HG03442 (cell line): ENCODE data around the gene TP73.
"Not testable (repeated sequence)": the region's sequence is repeated elsewhere in the genome, so short reads cannot be mapped to it uniquely, and the experiment has no call there.

Experiments used
- ATAC-seq: cut with Tn5 transposase; IDR thresholded peaks from one replicate; pipeline ENCODE4 v1.9.1; 2021; ENCODE audit warnings: mild to moderate bottlenecking, moderate library complexity; ENCODE audit not compliant: unreplicated experiment

The TP73 gene

DNA sequence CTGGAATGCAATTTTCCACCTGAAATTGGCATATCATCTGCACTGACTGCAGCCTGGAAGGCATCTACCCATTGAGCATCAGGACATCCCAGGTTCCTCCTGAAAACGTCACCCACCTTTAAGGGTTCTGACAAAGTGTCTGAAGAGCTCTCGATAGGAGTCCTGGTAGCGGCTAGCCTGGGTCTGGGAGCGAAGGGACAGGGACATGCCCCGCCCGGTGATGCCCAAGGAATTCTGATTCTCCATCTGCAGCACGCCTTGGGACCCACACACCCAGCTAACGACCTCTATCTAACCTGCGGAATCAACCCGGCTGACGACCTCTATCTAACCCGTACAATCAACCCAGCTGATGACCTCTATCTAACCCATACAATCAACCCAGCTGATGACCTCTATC is 86.6 kb downstream of the TP73 start:
- no peak for ATAC-seq

DNA sequence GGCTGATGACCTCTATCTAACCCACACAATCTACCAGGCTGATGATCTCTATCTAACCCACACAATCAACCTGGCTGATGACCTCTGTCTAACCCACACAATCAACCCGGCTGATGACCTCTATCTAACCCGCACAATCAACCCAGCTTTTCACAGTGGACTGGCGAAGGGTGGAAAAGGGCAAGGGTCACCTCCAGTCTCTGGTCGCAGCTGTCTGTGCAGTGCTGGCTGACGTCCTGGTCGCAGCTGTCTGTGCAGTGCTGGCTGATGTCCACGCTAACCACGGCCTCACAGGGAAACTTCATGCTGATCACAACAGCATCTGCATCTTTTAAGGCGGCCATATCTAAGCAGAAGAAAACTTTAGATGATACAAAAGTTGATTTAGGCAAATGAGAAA is 87.7 kb downstream of the TP73 start:
- no peak for ATAC-seq

GRCh38 chr1:3740752-3741151 is 88.4 kb downstream of the TP73 start:
- ATAC-seq, result no peak

GRCh38 chr1:3741566-3742438 is 89.5 kb downstream of the TP73 start:
- ATAC-seq, result no peak

DNA sequence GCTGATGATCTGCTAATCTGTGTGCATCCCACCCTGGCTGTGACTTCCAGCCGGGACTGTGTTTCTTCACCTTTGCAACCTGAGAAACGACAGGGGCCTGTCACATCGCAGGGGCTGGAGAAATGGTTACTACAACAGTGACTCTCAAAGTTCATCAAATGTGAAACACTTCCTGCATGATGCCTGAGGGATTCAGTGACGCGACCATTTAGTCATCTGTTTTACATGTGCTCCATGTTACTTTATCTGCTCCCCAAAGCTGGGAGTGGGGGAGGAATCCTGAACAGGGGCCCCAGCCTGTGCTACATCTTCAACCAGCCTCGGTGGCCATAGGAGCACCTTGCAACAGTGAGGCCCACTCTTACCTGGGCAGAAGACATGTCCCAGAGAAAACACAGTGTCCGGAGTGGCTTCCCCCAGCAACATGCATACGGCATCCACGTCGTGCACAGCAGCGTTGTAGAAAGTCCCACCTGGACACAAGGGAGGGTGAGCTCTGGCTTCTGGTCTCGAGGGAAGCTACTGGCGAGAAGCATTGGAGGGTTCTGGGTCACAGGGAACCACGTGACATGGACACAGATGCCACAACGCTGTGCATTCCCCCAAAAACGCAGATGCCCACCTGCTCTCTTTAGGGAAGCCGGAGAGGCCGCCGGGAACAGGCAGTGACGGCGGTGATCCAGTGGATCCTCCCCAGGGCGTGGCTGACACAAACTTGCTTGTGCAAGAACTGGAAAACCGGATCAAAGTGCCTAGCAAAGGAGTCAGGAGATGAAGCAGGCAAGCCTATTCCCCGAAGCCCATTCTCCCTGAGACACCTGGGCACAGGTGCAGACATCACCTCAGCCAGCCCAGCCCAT is 90.4 kb downstream of the TP73 start:
- no peak for ATAC-seq

DNA sequence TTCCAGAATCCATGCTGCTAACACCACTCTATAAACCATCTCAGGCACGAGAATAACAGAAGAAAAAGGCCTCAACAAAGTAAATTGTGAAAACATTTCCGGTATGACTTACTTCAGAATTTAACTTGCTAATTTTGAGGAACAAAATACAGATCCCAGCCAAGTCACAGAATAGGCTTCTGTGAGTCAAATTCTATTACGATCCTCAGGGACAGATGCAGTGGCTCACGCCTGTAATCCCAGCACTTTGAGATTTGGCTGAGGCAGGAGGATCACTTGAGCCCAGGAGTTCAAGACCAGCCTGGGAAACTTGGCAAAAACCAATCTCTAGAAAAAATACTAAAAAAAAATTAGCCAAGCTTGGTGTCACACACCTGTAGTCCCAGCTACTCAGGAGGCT is 91.1 kb downstream of the TP73 start:
- no peak for ATAC-seq

- ATAC-seq, result no peak
These were observed 91.5 kb downstream of the TP73 start for GRCh38 chr1:3743826-3744225.

DNA sequence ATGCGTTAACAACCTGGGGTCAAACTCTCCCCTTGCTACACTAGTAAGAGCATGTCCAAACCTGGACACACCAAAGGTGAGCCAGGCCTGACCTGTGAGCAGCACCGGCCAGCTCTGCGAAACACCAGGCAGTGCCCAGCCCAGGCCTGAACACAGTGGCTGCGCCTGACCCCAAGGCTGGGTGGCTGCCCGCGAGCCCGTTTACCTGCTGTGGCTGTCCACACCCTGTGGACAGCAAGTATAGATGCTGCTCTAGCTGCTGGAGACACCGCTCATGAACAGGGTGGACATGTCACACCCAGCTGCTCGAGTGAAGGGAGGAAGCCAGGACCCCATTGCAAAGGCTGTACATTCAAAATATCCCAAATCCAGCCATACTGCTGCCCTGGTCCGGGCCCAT is 92.3 kb downstream of the TP73 start:
- no peak for ATAC-seq

DNA sequence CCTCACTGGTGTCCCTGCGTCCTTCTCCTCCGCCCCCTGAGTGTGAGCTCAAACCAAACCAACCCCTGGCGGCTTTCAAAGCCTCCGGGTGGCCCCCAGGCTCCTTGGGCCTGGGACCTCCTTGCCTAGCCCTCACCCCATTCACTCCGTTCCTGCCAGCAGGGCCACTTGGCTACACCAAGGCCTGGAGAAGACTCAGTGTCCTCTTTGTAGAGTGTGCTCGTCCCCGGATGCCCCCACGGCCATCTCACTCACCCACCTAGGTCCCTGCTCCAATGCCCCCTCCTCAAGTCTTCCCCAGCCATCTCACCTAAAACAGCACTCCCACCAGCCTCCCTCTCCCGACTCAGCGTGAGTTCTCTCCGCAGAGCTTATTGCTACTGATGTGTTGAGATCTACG is 92.8 kb downstream of the TP73 start:
- ATAC-seq, result no peak

DNA sequence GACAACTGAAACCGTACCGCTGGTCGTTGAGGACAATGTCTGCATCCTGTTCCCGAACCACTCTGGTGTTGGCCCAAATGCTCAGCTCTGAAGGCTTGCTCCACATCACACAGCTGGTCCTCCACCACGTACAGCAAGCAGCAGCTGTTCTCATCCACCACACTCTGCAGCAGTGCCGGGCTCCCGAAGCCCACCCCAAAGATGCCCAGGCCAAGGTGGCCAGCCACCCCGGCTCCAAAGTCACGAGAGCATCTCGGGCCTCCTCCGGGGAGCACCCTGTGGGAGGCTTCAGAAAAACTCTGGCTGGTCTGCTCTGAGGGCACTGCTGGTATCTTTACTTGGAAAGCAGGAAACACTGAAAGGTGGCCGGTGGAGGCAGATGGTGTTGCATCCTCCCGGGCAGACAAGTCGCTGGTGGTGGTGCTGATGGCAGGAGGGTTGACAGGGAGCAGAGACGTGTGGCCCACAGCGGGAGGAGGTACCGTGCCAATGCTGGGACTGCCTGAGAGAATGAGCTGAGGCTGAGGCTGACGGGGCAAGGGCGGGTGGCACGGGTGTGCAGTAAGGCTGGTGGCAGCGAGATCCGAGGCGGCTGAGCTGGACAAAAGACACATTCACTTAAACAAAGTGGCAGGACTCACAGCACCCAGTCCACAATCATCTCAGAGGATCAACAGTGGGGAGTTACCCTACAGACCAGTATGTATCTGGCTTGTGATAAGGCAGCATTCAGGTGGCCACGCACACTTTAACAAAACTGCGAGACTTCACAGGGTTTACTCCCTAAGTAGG is 93.5 kb downstream of the TP73 start:
- ATAC-seq, result no peak

DNA sequence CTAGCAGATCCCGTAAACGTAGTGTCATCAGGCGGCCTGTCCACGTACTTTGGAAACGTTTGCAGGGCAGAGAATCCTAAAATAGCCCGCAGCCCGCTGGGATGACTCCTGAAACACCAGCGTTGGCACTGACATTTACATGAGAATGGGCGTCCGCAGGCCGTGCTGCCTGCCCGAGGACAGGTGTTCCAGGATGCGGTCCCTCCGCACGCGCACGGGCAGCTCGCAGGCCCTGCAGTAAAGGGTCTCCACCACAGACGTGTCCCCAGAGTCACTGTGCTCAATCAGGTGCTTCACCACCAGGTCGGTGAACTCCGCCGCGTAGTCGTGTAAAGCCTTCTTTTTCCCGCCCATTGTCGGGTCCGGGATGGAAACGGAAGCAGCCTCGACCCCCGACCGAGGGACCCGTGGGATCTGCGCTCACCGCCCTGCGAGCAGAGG is 94.1 kb downstream of the TP73 start:
- no peak for ATAC-seq

GRCh38 chr1:3746830-3747521 is 94.7 kb downstream of the TP73 start:
- no peak for ATAC-seq

GRCh38 chr1:3747522-3747848 is 95.2 kb downstream of the TP73 start:
- ATAC-seq, result no peak

DNA sequence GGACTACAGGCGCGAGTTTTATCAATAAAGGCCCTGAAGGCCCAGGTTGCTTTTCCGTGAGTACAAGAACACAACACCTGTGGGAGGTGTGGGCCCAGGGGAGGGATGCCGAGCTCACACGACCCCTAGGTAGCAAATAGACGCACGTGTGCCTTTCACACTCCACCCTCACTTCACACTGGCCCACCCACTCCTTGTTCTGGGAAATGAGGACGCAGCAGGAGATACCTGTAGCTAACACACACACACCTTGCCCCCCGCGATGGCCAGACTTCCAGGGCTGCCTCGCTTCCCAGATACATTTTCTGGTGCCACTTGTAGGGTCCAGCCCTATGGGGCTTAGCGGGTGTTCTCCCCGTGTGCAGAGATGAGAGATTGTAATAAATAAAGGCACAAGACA is 95.6 kb downstream of the TP73 start:
- ATAC-seq, result no peak

DNA sequence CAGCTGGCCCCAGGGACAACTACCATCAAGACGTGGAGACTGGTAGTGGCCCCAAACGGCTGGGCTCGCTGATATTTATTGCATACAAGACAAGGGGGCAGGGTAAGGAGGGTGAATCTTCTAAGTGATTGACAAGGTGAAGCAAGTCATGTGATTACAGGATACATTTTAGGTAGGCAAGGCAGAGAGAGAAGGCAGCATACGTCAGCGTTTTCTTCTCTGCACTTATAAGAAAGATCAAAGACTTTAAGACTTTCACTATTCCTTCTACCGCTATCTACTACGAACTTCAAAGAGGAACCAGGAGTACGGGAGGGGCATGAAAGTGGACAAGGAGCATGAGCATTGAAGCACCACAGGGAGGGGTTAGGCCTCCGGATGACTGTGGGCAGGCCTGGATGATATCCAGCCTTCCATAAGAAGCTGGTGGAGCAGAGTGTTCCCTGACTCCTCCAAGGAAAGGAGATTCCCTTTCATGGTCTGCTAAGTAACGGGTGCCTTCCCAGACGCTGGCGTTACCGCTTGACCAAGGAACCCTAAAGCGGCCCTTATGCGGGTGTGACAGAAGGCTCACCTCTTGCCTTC is 96.1 kb downstream of the TP73 start:
- not testable (repeated sequence) for ATAC-seq

DNA sequence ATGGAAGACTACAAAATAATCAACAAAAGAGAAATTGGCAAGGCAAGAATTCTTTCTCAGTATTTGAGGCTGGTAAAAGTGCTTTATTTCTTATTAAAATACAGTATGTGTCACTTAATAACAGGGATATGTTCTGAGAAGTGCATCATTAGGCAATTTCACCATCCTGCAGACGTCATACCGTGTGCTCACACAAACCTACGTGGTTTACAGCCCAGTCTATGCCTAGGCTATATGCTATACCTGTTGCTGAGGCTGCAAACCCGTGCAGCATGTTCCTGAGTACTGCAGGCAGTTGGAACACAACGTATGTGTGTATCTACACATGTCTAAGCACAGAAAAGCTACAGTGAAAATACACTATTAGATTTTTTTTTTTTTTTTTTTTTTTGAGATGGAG is 97.2 kb downstream of the TP73 start:
- no peak for ATAC-seq

DNA sequence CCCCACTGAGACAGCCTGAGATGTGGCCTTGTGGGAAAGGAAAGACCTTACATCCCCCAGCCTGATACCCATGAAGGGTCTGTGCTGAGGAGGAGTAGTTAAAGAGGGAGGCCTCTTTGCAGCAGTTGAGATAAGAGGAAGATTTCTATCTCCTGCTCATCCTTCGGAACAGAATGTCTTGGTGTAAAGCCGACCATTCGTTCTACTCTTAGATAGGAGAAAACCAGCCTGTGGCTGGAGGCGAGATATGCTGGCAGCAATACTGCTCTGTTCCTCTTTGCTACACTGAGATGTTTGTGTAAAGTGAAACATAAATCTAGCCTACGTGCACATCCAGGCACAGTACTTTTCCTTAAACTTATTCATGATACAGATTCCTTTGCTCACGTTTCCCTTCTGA is 98.4 kb downstream of the TP73 start:
- ATAC-seq, result no peak

- no peak for ATAC-seq
These were observed 100.2 kb downstream of the TP73 start, which contains the start of gene CCDC27 for GRCh38 chr1:3752400-3752945. CCDC27 (plus strand) TSS chr1:3752450; CDS start chr1:3752482, 32 bp downstream.

DNA sequence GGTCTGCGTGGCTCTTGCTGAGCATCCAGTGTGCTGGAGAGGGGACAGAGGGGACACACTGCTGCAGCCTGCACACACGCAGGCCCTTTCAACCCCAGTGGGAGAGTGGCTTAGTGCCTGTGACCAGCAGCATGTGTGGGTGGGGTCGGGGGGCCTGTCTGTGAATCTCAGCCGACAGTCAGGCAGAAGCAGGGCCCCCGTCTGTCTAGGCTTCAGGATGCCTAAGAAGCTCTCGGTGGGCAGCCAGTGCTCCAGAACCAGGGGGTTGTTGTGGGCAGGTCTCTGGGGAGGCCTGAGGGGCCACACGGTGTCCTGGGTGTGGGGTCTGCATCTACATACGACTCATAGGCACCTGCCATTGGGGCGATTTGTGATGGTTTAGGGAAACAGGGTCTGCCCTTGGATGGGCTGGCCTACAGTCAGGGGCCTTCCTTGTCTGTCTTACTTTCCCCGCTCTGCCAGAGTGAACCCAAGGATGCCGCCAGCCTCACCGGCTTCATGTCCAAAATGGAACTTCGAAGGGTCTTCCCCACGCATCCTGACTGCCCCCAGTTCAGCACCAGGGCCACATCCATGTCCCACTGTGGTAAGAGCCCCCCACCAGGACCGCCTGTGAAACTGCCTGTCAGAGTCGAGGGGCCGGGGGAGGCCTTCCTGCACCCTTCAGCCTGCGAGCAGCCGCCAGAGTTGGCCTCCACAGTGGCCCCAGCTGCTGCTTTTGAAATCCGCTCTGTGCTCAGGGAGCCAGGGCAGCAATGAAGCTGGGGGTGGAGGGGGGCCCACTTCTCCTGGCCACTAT is 101.5 kb downstream of the TP73 start:
- no peak for ATAC-seq
